Measurements from ENCODE around the gene TNK2.

The TNK2 gene

GRCh38 chr3:195822131-195822696 lies 86.1 kb downstream of the TNK2 start:
- no peak overlapping the region for H3K4me3 ChIP-seq (ENCODE audit: low read depth in 1 of 2, low read length in 2 of 2)
- ATAC-seq (ENCODE audit: insufficient read depth, low read depth) (no peak), DNase-seq (no peak)
- no peaks in the 10 kb centered on the region for H3K4me1 ChIP-seq (ENCODE audit: insufficient read depth, low read length)
- H3K4me2 ChIP-seq (ENCODE audit: insufficient read depth, low read length), result no peak overlapping the region
- H4K20me1 ChIP-seq (ENCODE audit: insufficient read depth, low read length), result no peaks in the 10 kb centered on the region
- H3K9me3 ChIP-seq (ENCODE audit: insufficient read depth, low read length, severe bottlenecking), result peaks cover 4% of the 10 kb centered on the region
- no peaks in the 10 kb centered on the region for H3K36me3 ChIP-seq (ENCODE audit: insufficient read depth, low read length)
- TF ChIP-seq CTCF (IDR thresholded peaks at IDR 0.05; ENCODE audit: borderline replicate concordance, extremely low read depth, low read length, poor library complexity, severe bottlenecking) (no peak), EZH2 (IDR thresholded peaks at IDR 0.05; ENCODE audit: borderline replicate concordance, low read depth, low read length, severe bottlenecking) (no peak)
- H3K9ac ChIP-seq (ENCODE audit: low read depth, low read length), result no peak overlapping the region
- no peaks in the 10 kb centered on the region for H3K27me3 ChIP-seq (ENCODE audit: insufficient read depth, low read length, poor library complexity)
- H2AFZ ChIP-seq (ENCODE audit: low read depth, low read length), result no peak overlapping the region
- H3K79me2 ChIP-seq (ENCODE audit: insufficient read depth, low read length), result no peaks in the 10 kb centered on the region
- no peak overlapping the region for H3K27ac ChIP-seq (ENCODE audit: low read length)

- H4K20me1 ChIP-seq (ENCODE audit: insufficient read depth, low read length), result no peaks in the 10 kb centered on the region
- no peaks in the 10 kb centered on the region for H3K4me1 ChIP-seq (ENCODE audit: insufficient read depth, low read length)
- H3K4me3 ChIP-seq (ENCODE audit: low read depth in 1 of 2, low read length in 2 of 2), result no peak overlapping the region
- H3K36me3 ChIP-seq (ENCODE audit: insufficient read depth, low read length), result no peaks in the 10 kb centered on the region
- H2AFZ ChIP-seq (ENCODE audit: low read depth, low read length), result no peak overlapping the region
- H3K79me2 ChIP-seq (ENCODE audit: insufficient read depth, low read length), result no peaks in the 10 kb centered on the region
- ATAC-seq (ENCODE audit: insufficient read depth, low read depth) (no peak), DNase-seq (no peak)
- H3K27me3 ChIP-seq (ENCODE audit: insufficient read depth, low read length, poor library complexity), result no peaks in the 10 kb centered on the region
- H3K9me3 ChIP-seq (ENCODE audit: insufficient read depth, low read length, severe bottlenecking), result peaks cover 4% of the 10 kb centered on the region
- no peak overlapping the region for H3K27ac ChIP-seq (ENCODE audit: low read length)
- no peak for TF ChIP-seq EZH2 (IDR thresholded peaks at IDR 0.05; ENCODE audit: borderline replicate concordance, low read depth, low read length, severe bottlenecking)
- no peak for TF ChIP-seq CTCF (IDR thresholded peaks at IDR 0.05; ENCODE audit: borderline replicate concordance, extremely low read depth, low read length, poor library complexity, severe bottlenecking)
- H3K4me2 ChIP-seq (ENCODE audit: insufficient read depth, low read length), result no peak overlapping the region
- no peak overlapping the region for H3K9ac ChIP-seq (ENCODE audit: low read depth, low read length)
Measured at GRCh38 chr3:195821403-195822130, 86.8 kb downstream of the TNK2 start.

- TF ChIP-seq EZH2 (IDR thresholded peaks at IDR 0.05; ENCODE audit: borderline replicate concordance, low read depth, low read length, severe bottlenecking) (no peak), CTCF (IDR thresholded peaks at IDR 0.05; ENCODE audit: borderline replicate concordance, extremely low read depth, low read length, poor library complexity, severe bottlenecking) (no peak)
- ATAC-seq (ENCODE audit: insufficient read depth, low read depth) (no peak), DNase-seq (no peak)
- no peak overlapping the region for H3K27ac ChIP-seq (ENCODE audit: low read length)
- no peak overlapping the region for H2AFZ ChIP-seq (ENCODE audit: low read depth, low read length)
- no peak overlapping the region for H3K9ac ChIP-seq (ENCODE audit: low read depth, low read length)
- no peaks in the 10 kb centered on the region for H4K20me1 ChIP-seq (ENCODE audit: insufficient read depth, low read length)
- H3K9me3 ChIP-seq (ENCODE audit: insufficient read depth, low read length, severe bottlenecking), result peaks cover 4% of the 10 kb centered on the region
- no peak overlapping the region for H3K4me3 ChIP-seq (ENCODE audit: low read depth in 1 of 2, low read length in 2 of 2)
- no peaks in the 10 kb centered on the region for H3K4me1 ChIP-seq (ENCODE audit: insufficient read depth, low read length)
- H3K4me2 ChIP-seq (ENCODE audit: insufficient read depth, low read length), result no peak overlapping the region
- H3K27me3 ChIP-seq (ENCODE audit: insufficient read depth, low read length, poor library complexity), result no peaks in the 10 kb centered on the region
- H3K79me2 ChIP-seq (ENCODE audit: insufficient read depth, low read length), result no peaks in the 10 kb centered on the region
- H3K36me3 ChIP-seq (ENCODE audit: insufficient read depth, low read length), result no peaks in the 10 kb centered on the region
Measured at GRCh38 chr3:195820901-195821300, 87.5 kb downstream of the TNK2 start.

Data from DND-41 (cell line).